OCI-LY7 (cell line): ENCODE measurements around the gene SCLT1. TPM values are rescaled to one million over a fixed set of nuclear protein-coding genes. Genes with fewer than 3 reads are reported as not detected.

Experiments
- BruUV-seq: library from RNA; stranded (reverse); fragments of 400-500 nt; replicated peaks from 2 replicates; lab custom pipeline; 2021; lab: Mats Ljungman, UMichigan
- CTCF ChIA-PET: fragments of 300-600 bp; sonication (Branson Sonifier 250); formaldehyde crosslinking; loops from one replicate; lab custom pipeline; 2022; ENCODE audit warnings: antibody characterized with exemption; ENCODE audit not compliant: unreplicated experiment; lab: Charles Lee
- POLR2A ChIA-PET: fragments of 300-600 bp; sonication (Branson Sonifier 250); formaldehyde crosslinking; loops from one replicate; lab custom pipeline; 2022; ENCODE audit warnings: antibody characterized with exemption; lab: Charles Lee
- DNase-seq: peaks from one replicate; pipeline ENCODE4 v3.0.0-alpha.2; 2015; ENCODE audit warnings: low spot score
- H2AFZ ChIP-seq: fragments of 200-600 bp; sonication (generic), shearing (Covaris generic); 2 replicates; pipeline ENCODE4 v1.6.1; 2014; ENCODE audit warnings: mild to moderate bottlenecking, antibody characterized with exemption, low read length, moderate library complexity
- H3K27ac ChIP-seq: fragments of 200-600 bp; sonication (generic); 2 replicates; pipeline ENCODE4 v1.5.1; 2014; ENCODE audit warnings: mixed run types, low read depth, mild to moderate bottlenecking, moderate library complexity, low read length, inconsistent platforms; ENCODE audit not compliant: poor library complexity, severe bottlenecking
- H3K36me3 ChIP-seq: fragments of 200-600 bp; sonication (generic); 2 replicates; pipeline ENCODE4 v1.6.1; 2014; ENCODE audit warnings: mild to moderate bottlenecking, antibody characterized with exemption, low read length, moderate library complexity, mixed read lengths; ENCODE audit not compliant: insufficient read depth
- H3K4me1 ChIP-seq: fragments of 200-600 bp; sonication (generic); 2 replicates; pipeline ENCODE4 v1.5.1; 2014; ENCODE audit warnings: mild to moderate bottlenecking, low read length; ENCODE audit not compliant: insufficient read depth, poor library complexity, severe bottlenecking
- H3K4me2 ChIP-seq: fragments of 200-600 bp; sonication (generic); 2 replicates; pipeline ENCODE4 v1.6.1; 2014; ENCODE audit warnings: mild to moderate bottlenecking, low read length
- H3K4me3 ChIP-seq: fragments of 200-600 bp; sonication (generic); 2 replicates; pipeline ENCODE4 v1.5.1; 2014; ENCODE audit warnings: mild to moderate bottlenecking, low read depth, low read length; ENCODE audit not compliant: poor library complexity, severe bottlenecking
- H3K79me2 ChIP-seq: fragments of 200-600 bp; sonication (generic); 2 replicates; pipeline ENCODE4 v1.6.1; 2016; ENCODE audit warnings: low read depth, mild to moderate bottlenecking, low read length, moderate library complexity, mixed read lengths; ENCODE audit not compliant: insufficient read depth
- H3K9me2 ChIP-seq: fragments of 200-600 bp; sonication (generic); 2 replicates; pipeline ENCODE4 v1.6.1; 2016; ENCODE audit warnings: mild to moderate bottlenecking, low read length, mixed read lengths; ENCODE audit not compliant: insufficient read depth
- H3K9me3 ChIP-seq: fragments of 200-600 bp; sonication (generic); 2 replicates; pipeline ENCODE4 v1.6.1; 2014; ENCODE audit warnings: mild to moderate bottlenecking, mixed run types, low read length, mixed read lengths
- H4K20me1 ChIP-seq: fragments of 200-600 bp; sonication (generic); 2 replicates; pipeline ENCODE4 v1.6.1; 2014; ENCODE audit warnings: mild to moderate bottlenecking, antibody characterized with exemption, low read length, moderate library complexity, mixed read lengths; ENCODE audit not compliant: insufficient read depth
- CTCF ChIP-seq: fragments of 200-600 bp; sonication (generic); conservative IDR thresholded peaks from 2 replicates; pipeline ENCODE4 v1.5.1; 2014; ENCODE audit warnings: mild to moderate bottlenecking, antibody characterized with exemption, low read length, moderate library complexity, mixed read lengths
- EZH2phosphoT487 ChIP-seq: fragments of 200-600 bp; sonication (generic); IDR thresholded peaks from 2 replicates; pipeline ENCODE4 v1.6.1; 2018; ENCODE audit warnings: low read depth, borderline replicate concordance, mild to moderate bottlenecking, mixed run types, antibody characterized with exemption, low read length, moderate library complexity, mixed read lengths
- intact Hi-C: fragments of 100-400 bp; cut with micrococcal nuclease; formaldehyde crosslinking; loops from one replicate; pipeline ENCODE4 v1.10.0; 2022; ENCODE audit not compliant: unreplicated experiment
- total RNA-seq, 2 experiments: library from RNA; depleted of rRNA in 1 of 2; stranded (reverse); fragments of >200 nt in 1 of 2; shearing (Covaris generic) in 1 of 2; gene quantifications; 2 replicates each; pipeline ENCODE4 v1.2.3, GENCODE V29; 2014 to 2022

Gene SCLT1
- total RNA-seq, 2 experiments from 2014 or later = 36.9 to 42.0 TPM

- ChIA-PET CTCF (no interaction called here), POLR2A (no interaction called here)
- TF ChIP-seq CTCF = no peak
- no TSS peak for BruUV-seq
- Histone ChIP-seq H3K4me1 (no peaks in the 10 kb centered on the region), H3K27ac (no peak overlapping the region), H4K20me1 (no peaks in the 10 kb centered on the region; the same call in 1 of the 2 replicates), H3K36me3 (peaks cover 99% of the 10 kb centered on the region), H2AFZ (no peak overlapping the region), H3K4me2 (no peak overlapping the region), H3K9me2 (no peaks in the 10 kb centered on the region), H3K79me2 (no peaks in the 10 kb centered on the region), H3K4me3 (no peak overlapping the region), H3K9me3 (no peaks in the 10 kb centered on the region)
- intact Hi-C loops = no loop called here
- DNase-seq = no peak
Observed at GRCh38 chr4:128847082-128847724, 246.1 kb downstream of the SCLT1 start.

GRCh38 chr4:128846063-128846462, 247.3 kb downstream of the SCLT1 start:
- ChIA-PET POLR2A (no interaction called here), CTCF (interaction anchor here (0.5 kb wide), 1 partner anchor 655 kb away, joined by 3 read pairs; no protein-coding TSS in a partner anchor)
- intact Hi-C loops = no loop called here
- TF ChIP-seq CTCF (no peak), EZH2phosphoT487 (no peak)
- Histone ChIP-seq H3K4me3 (no peak overlapping the region), H3K27ac (no peak overlapping the region), H3K36me3 (peaks cover 100% of the 10 kb centered on the region), H3K4me1 (no peaks in the 10 kb centered on the region), H3K4me2 (no peak overlapping the region), H3K79me2 (peaks cover 5% of the 10 kb centered on the region; the same call in 1 of the 2 replicates), H2AFZ (no peak overlapping the region), H3K9me2 (no peaks in the 10 kb centered on the region), H4K20me1 (peaks cover 4% of the 10 kb centered on the region; the same call in 1 of the 2 replicates), H3K9me3 (no peaks in the 10 kb centered on the region)
- BruUV-seq = no TSS peak
- no peak for DNase-seq

GRCh38 chr4:128844931-128845330, 248.4 kb downstream of the SCLT1 start:
- Histone ChIP-seq H3K4me3 (no peak overlapping the region), H3K9me3 (no peaks in the 10 kb centered on the region), H2AFZ (no peak overlapping the region), H3K27ac (no peak overlapping the region), H4K20me1 (peaks cover 11% of the 10 kb centered on the region), H3K79me2 (peaks cover 17% of the 10 kb centered on the region), H3K4me1 (peaks cover 2% of the 10 kb centered on the region), H3K4me2 (no peak overlapping the region), H3K36me3 (peaks cover 100% of the 10 kb centered on the region), H3K9me2 (no peaks in the 10 kb centered on the region)
- ChIA-PET POLR2A (no interaction called here), CTCF (no interaction called here)
- DNase-seq = no peak
- intact Hi-C loops = no loop called here
- BruUV-seq = no TSS peak
- TF ChIP-seq CTCF (no peak), EZH2phosphoT487 (no peak)
